GM21737 (cell line): Measurements from ENCODE around the gene RPL13.
A peak's percentile ranks its signal among the peaks of the same experiment; 100 is the strongest.
"Not testable (repeated sequence)": the region's sequence is repeated elsewhere in the genome, so short reads cannot be mapped to it uniquely, and the experiment has no call there.

Experiments
- ATAC-seq: cut with Tn5 transposase; IDR thresholded peaks from one replicate; pipeline ENCODE4 v1.9.1; 2021; ENCODE audit warnings: mild to moderate bottlenecking, moderate library complexity; ENCODE audit not compliant: unreplicated experiment

Gene RPL13

GRCh38 chr16:89562939-89563338 lies 2.5 kb downstream of the RPL13 start:
- ATAC-seq: no peak

GRCh38 chr16:89563639-89564392 lies 3.3 kb downstream of the RPL13 start:
- ATAC-seq: no peak

GRCh38 chr16:89564476-89565255 lies 4.2 kb downstream of the RPL13 start:
- no peak for ATAC-seq

GRCh38 chr16:89565256-89565505 lies 4.7 kb downstream of the RPL13 start:
- no peak for ATAC-seq

- no peak for ATAC-seq
Observed at GRCh38 chr16:89565506-89566372, 5.3 kb downstream of the RPL13 start.

- ATAC-seq: no peak
Observed at GRCh38 chr16:89567656-89568594, 7.4 kb downstream of the RPL13 start.

- ATAC-seq: no peak
Observed at GRCh38 chr16:89569506-89570341, 9.2 kb downstream of the RPL13 start.

- no peak for ATAC-seq
Observed at GRCh38 chr16:89570342-89570923, 10.0 kb downstream of the RPL13 start.

- ATAC-seq: not testable (repeated sequence)
Observed at GRCh38 chr16:89570983-89571598, 10.6 kb downstream of the RPL13 start.

GRCh38 chr16:89571636-89572035 lies 11.2 kb downstream of the RPL13 start:
- ATAC-seq: no peak

- ATAC-seq: no peak
Observed at GRCh38 chr16:89572073-89572484, 11.6 kb downstream of the RPL13 start.

- ATAC-seq: no peak
Observed at GRCh38 chr16:89572485-89573205, 12.2 kb downstream of the RPL13 start.

- ATAC-seq: no peak
Observed at GRCh38 chr16:89573826-89574680, 13.6 kb downstream of the RPL13 start.

GRCh38 chr16:89574681-89575246 lies 14.3 kb downstream of the RPL13 start:
- ATAC-seq: peak; percentile 59

GRCh38 chr16:89575247-89576152 lies 15.0 kb downstream of the RPL13 start, which contains the start of gene CPNE7:
TSS of gene CPNE7 (plus strand) at chr16:89575758. CDS start at chr16:89575898, 140 bp downstream.
- ATAC-seq: no peak
